IMR-90 (cell line): ENCODE measurements around the gene YAE1. TPM values are rescaled to one million over a fixed set of nuclear protein-coding genes. Genes with fewer than 3 reads are reported as not detected.

Experiments used
- ATAC-seq: fragments of 200-7000 bp; cut with Tn5 transposase; 2 replicates; pipeline ENCODE4 v1.9.1; 2020; ENCODE audit warnings: low read depth, mild to moderate bottlenecking, moderate library complexity
- BruUV-seq: library from RNA; stranded (reverse); fragments of 400-500 nt; replicated peaks from 2 replicates; lab custom pipeline; 2021; lab: Mats Ljungman, UMichigan
- CTCF ChIA-PET: fragments of 300-600 bp; formaldehyde crosslinking; extraction: SDS; loops from one replicate; lab custom pipeline; 2021; ENCODE audit warnings: antibody characterized with exemption; lab: Yijun Ruan, JAX
- POLR2A ChIA-PET: fragments of 300-600 bp; sonication (Branson Sonifier 250); formaldehyde crosslinking; loops from one replicate; lab custom pipeline; 2022; ENCODE audit warnings: antibody characterized with exemption; ENCODE audit not compliant: unreplicated experiment; lab: Charles Lee
- DNase-seq: peaks from one replicate; pipeline ENCODE4 v3.0.0; 2013
- H2AFZ ChIP-seq: replicated peaks from 2 replicates; pipeline ENCODE3; 2013; ENCODE audit warnings: low read length, mild to moderate bottlenecking; ENCODE audit not compliant: poor library complexity
- H2AK5ac ChIP-seq: 2 replicates; pipeline ENCODE4 v1.6.1; 2013; ENCODE audit warnings: low read depth, low read length, inconsistent platforms
- H2AK9ac ChIP-seq: replicated peaks from 2 replicates; pipeline ENCODE3; 2013; ENCODE audit warnings: mild to moderate bottlenecking, low read depth, low read length, moderate library complexity; ENCODE audit not compliant: poor library complexity
- H2BK120ac ChIP-seq: 2 replicates; pipeline ENCODE4 v1.6.1; 2013; ENCODE audit warnings: low read depth, low read length, inconsistent platforms
- H2BK15ac ChIP-seq: 3 replicates; pipeline ENCODE4 v1.6.1; 2013; ENCODE audit warnings: low read depth, low read length, inconsistent platforms
- H2BK20ac ChIP-seq: 2 replicates; pipeline ENCODE4 v1.6.1; 2013; ENCODE audit warnings: low read depth, mild to moderate bottlenecking, inconsistent platforms, low read length, moderate library complexity
- H2BK5ac ChIP-seq: 2 replicates; pipeline ENCODE4 v1.6.1; 2013; ENCODE audit warnings: mild to moderate bottlenecking, low read depth, low read length, inconsistent platforms; ENCODE audit not compliant: poor library complexity, severe bottlenecking
- H3K14ac ChIP-seq: replicated peaks from 2 replicates; pipeline ENCODE4 v1.6.1; 2013; ENCODE audit warnings: low read depth, low read length, inconsistent platforms
- H3K18ac ChIP-seq: 2 replicates; pipeline ENCODE4 v1.6.1; 2013; ENCODE audit warnings: low read depth, low read length, control low read depth
- H3K23ac ChIP-seq: 2 replicates; pipeline ENCODE4 v1.6.1; 2013; ENCODE audit warnings: low read depth, low read length, inconsistent platforms
- H3K27ac ChIP-seq: 2 replicates; pipeline ENCODE4 v1.5.1; 2013; ENCODE audit warnings: mild to moderate bottlenecking, control low read depth, low read length; ENCODE audit not compliant: insufficient read depth
- H3K27me3 ChIP-seq: 2 replicates; pipeline ENCODE4 v1.6.1; 2013; ENCODE audit warnings: low read length; ENCODE audit not compliant: control insufficient read depth, insufficient read depth
- H3K36me3 ChIP-seq: 2 replicates; pipeline ENCODE4 v1.6.1; 2013; ENCODE audit warnings: low read length, mixed read lengths; ENCODE audit not compliant: control insufficient read depth, insufficient read depth
- H3K4ac ChIP-seq: 2 replicates; pipeline ENCODE4 v1.6.1; 2013; ENCODE audit warnings: low read depth, low read length, inconsistent platforms
- H3K4me1 ChIP-seq: 2 replicates; pipeline ENCODE4 v1.6.1; 2013; ENCODE audit warnings: low read length, mixed read lengths; ENCODE audit not compliant: control insufficient read depth, insufficient read depth
- H3K4me2 ChIP-seq: 2 replicates; pipeline ENCODE4 v1.6.1; 2013; ENCODE audit warnings: low read depth, mild to moderate bottlenecking, control low read depth, low read length, moderate library complexity
- H3K4me3 ChIP-seq: 2 replicates; pipeline ENCODE4 v1.5.1; 2013; ENCODE audit warnings: low read depth, mild to moderate bottlenecking, control low read depth, low read length, moderate library complexity; ENCODE audit not compliant: insufficient read depth
- H3K56ac ChIP-seq: 2 replicates; pipeline ENCODE4 v1.6.1; 2013; ENCODE audit warnings: low read length, inconsistent platforms; ENCODE audit not compliant: insufficient read depth; ENCODE audit errors: extremely low read depth
- H3K79me1 ChIP-seq, 2 experiments: 2 replicates each; pipeline ENCODE4 v1.6.1; 2013; ENCODE audit warnings: low read length in 2 of 2, inconsistent platforms in 1 of 2, low read depth in 1 of 2
- H3K9ac ChIP-seq: 2 replicates; pipeline ENCODE4 v1.6.1; 2013; ENCODE audit warnings: low read depth, low read length, control low read depth
- H3K9me1 ChIP-seq: 2 replicates; pipeline ENCODE4 v1.6.1; 2013; ENCODE audit warnings: low read length, inconsistent platforms; ENCODE audit not compliant: insufficient read depth
- H3K9me3 ChIP-seq: 2 replicates; pipeline ENCODE4 v1.6.1; 2013; ENCODE audit warnings: low read length; ENCODE audit not compliant: control insufficient read depth, insufficient read depth
- H4K20me1 ChIP-seq: 2 replicates; pipeline ENCODE4 v1.6.1; 2013; ENCODE audit warnings: low read length, inconsistent platforms; ENCODE audit not compliant: insufficient read depth
- H4K5ac ChIP-seq: 2 replicates; pipeline ENCODE4 v1.6.1; 2013; ENCODE audit warnings: mild to moderate bottlenecking, low read depth, low read length, control low read depth
- H4K8ac ChIP-seq, 2 experiments: 2 replicates each; pipeline ENCODE4 v1.6.1; 2013; ENCODE audit warnings: low read depth in 2 of 2, low read length in 2 of 2, control low read depth in 1 of 2, inconsistent platforms in 1 of 2
- H4K91ac ChIP-seq: 2 replicates; pipeline ENCODE4 v1.6.1; 2013; ENCODE audit warnings: low read depth, low read length, inconsistent platforms; ENCODE audit not compliant: insufficient read depth
- MAFK ChIP-seq: IDR thresholded peaks from 2 replicates; pipeline ENCODE4 v1.6.1; 2012; ENCODE audit warnings: low read depth, low read length, improper control_type of control experiment
- RFX5 ChIP-seq: IDR thresholded peaks from 2 replicates; pipeline ENCODE4 v1.8.0; 2012; ENCODE audit warnings: low read depth, mild to moderate bottlenecking, low read length, moderate library complexity
- WGBS, 2 experiments: methylation state at CpG; one replicate each; pipeline versions ENCODE4 v1.1.5 to v1.1.7; 2013; ENCODE audit warnings: missing lambda C conversion rate in 2 of 2; ENCODE audit not compliant: insufficient read length in 1 of 2; ENCODE audit errors: extremely low coverage in 2 of 2; 5-methylcytosine and 5-hydroxymethylcytosine counted together
- dilution Hi-C: fragments of 300-500 bp; cut with HindIII; formaldehyde crosslinking; loops from one replicate; pipeline ENCODE4 v1.14.3; 2018; ENCODE audit warnings: low sequenced_read_pairs; ENCODE audit not compliant: unreplicated experiment
- in situ Hi-C: fragments of 300-500 bp; cut with MboI; formaldehyde crosslinking; loops from 3 replicates; pipeline ENCODE4 v1.14.3; 2019; ENCODE audit warnings: low sequenced_read_pairs, inconsistent platforms, mixed read lengths
- intact Hi-C: fragments of 100-400 bp; cut with micrococcal nuclease; formaldehyde crosslinking; loops from 2 replicates; pipeline ENCODE4 v1.10.0; 2022
- polyA plus RNA-seq, 3 experiments: library from polyadenylated mRNA; depleted of rRNA; stranded (reverse); fragments of >200 nt; gene quantifications; 2 replicates each; pipeline ENCODE4 v1.2.3, GENCODE V29; 2012; ENCODE audit warnings: low replicate concordance in 1 of 3
- total RNA-seq: library from RNA; depleted of rRNA; stranded (reverse); fragments of >200 nt; gene quantifications from 2 replicates; pipeline ENCODE4 v1.2.3, GENCODE V29; 2012

Gene YAE1
- total and polyA plus RNA-seq, 2 of the 4 experiments (the other 2 are of a cell fraction) = 28.6 to 36.7 TPM

- DNase-seq = no peak
- H2BK15ac ChIP-seq = no peak overlapping the region
- no peak overlapping the region for H3K9ac ChIP-seq
- BruUV-seq = no TSS peak
- H3K36me3 ChIP-seq = no peaks in the 10 kb centered on the region
- H3K23ac ChIP-seq = no peak overlapping the region
- no peak overlapping the region for H4K8ac ChIP-seq
- no peak overlapping the region for H4K5ac ChIP-seq
- dilution Hi-C loops (no loop called here), intact Hi-C loops (no loop called here), in situ Hi-C loops (no loop called here)
- H2BK5ac ChIP-seq = no peak overlapping the region
- no peak for ATAC-seq
- H2AFZ ChIP-seq = no peak overlapping the region
- POLR2A ChIA-PET = no interaction called here
- no peaks in the 10 kb centered on the region for H3K9me3 ChIP-seq
- H2BK20ac ChIP-seq = no peak overlapping the region
- H2AK5ac ChIP-seq = no peak overlapping the region
- H4K20me1 ChIP-seq = no peaks in the 10 kb centered on the region
- no peak for TF ChIP-seq RFX5
- no peak for TF ChIP-seq MAFK
- H3K4me1 ChIP-seq = no peaks in the 10 kb centered on the region
- H3K56ac ChIP-seq = no peak overlapping the region
- H3K4me2 ChIP-seq = no peak overlapping the region
- no peak overlapping the region for H3K4ac ChIP-seq
- no peak overlapping the region for H3K27ac ChIP-seq
- H3K4me3 ChIP-seq = no peak overlapping the region
- CTCF ChIA-PET = no interaction called here
- no peak overlapping the region for H3K14ac ChIP-seq
- no peak overlapping the region for H3K18ac ChIP-seq
- H2BK120ac ChIP-seq = no peak overlapping the region
- no CpG with 5 or more reads among the region's 1 CpG for WGBS, 2 experiments
- peaks cover 0 to 6% of the 10 kb centered on the region in 2 experiments; a peak in 2 of 4 replicates for H3K79me1 ChIP-seq
- H3K9me1 ChIP-seq = no peaks in the 10 kb centered on the region
- H3K27me3 ChIP-seq = peaks cover 6% of the 10 kb centered on the region
- no peak overlapping the region for H2AK9ac ChIP-seq
- no peak overlapping the region for H4K91ac ChIP-seq
These were observed 5.2 kb upstream of the YAE1 start for GRCh38 chr7:39560997-39561396.
